Fibroblast of gingiva (primary cell): ENCODE measurements around the gene SMPD1.

Experiments used
- DNase-seq: peaks from one replicate; pipeline ENCODE4 v3.0.0-alpha.2; 2011; ENCODE audit warnings: low read depth

Gene SMPD1

GRCh38 chr11:6414874-6415328 is 24.6 kb downstream of the SMPD1 start:
- DNase-seq = no peak

DNA sequence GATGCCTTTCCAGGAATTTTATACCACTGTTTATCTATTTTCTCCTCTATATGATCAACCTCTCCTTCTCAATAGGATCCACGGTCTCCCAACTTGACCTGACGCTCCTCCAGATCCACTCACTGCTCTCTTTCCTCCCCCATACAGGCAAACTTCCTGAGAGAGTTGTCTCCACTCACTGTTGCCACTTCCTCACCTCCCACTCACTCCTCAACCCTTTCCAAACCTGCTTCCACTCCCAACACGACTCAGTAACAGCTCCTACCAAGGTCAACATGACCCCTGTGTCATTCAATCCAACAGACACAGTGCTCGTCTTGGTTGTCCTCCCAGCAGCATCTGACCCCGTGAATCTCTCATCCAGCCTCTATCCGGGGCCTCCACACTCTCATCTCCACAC is 25.5 kb downstream of the SMPD1 start:
- DNase-seq = no peak

GRCh38 chr11:6417907-6418556 is 27.8 kb downstream of the SMPD1 start:
- DNase-seq = no peak

DNA sequence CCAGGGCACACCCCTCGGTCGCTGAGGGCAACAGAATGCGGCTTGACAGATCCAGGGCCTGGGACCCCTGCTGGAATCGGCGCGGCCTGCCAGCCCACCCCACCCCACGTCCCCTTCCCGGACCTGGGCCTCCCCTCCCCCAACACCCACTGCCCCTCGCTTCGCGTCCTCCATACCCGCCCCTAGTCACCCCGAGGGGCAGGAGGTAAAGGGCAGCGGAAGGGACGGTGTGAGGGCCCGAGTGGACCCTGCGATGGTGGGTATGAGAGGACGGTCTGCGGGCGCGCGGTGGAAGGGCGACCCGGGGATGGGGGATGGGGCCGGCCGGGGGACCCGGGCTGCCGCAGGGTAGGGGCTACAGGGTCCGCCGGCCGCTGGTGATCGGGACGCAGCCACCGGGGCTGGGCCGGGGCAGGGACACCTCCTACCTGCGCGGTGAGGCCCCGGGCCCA is 28.3 kb downstream of the SMPD1 start:
- DNase-seq = no peak

GRCh38 chr11:6419009-6419631 is 28.8 kb downstream of the SMPD1 start, which contains the start of gene APBB1:
Gene APBB1 (minus strand): TSS chr11:6419094. CDS start chr11:6411347, 7,747 bp downstream.
- peak; percentile 46 for DNase-seq

DNA sequence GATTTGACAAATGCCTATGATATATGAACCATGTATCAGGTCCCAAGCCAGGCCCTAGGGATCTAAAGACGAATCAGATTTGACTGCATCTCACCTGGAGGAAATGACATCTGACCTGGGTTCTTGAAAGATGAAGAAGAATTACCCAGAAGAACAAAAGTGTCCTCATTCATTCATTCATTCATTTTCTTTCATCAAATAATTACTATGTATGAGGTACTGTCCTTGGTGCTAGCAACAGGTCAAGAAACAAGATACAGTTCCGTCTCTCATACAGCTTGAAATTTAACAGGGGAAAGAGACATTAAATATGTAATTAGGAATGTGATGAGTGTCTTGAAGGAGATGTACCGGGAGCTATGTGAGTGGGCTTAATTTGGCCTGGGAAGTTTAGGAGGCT is 30.4 kb downstream of the SMPD1 start:
- DNase-seq = no peak

DNA sequence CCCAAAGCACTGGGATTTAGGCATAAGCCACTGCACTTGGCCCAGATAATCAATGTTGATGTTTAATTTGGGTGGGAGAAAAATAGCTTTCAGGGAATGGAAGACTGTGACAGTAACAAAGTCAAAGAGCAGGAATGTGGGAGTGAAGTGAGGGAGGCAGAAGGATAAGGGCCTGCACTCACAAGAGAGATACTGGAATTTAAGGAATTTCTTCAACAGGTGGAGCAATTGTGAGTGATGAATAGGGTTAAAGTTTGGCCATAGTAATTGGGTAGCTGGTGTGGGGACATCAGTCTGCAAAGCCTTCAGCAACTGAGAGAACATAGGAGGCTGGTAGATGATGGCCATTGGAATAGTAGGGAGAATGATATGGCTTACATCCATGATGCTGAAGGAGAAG is 37.2 kb downstream of the SMPD1 start:
- no peak for DNase-seq

DNA sequence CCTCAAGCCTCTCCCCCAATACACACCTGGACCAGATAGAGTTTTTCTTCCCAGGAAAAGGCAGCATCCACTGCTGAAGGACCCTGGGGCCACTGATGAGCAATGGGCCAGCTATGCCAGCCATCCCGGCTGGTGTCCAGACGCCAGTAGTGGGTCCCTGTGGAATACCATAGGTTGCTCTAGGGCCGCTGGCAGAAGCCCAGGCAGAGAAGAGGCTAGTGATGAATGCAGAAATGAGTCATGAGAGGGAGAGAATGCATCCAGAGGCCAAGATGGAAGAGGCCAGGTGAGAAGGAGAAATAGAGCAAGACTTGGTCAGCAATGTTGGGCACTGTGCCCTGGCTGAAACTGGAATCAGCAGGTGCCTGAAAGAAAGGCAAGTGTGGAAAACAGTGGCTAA is 41.6 kb downstream of the SMPD1 start:
- DNase-seq = peak; percentile 81

- DNase-seq = no peak
These were observed 43.9 kb downstream of the SMPD1 start for GRCh38 chr11:6433998-6434660.

GRCh38 chr11:6437423-6437822 is 47.1 kb downstream of the SMPD1 start:
- no peak for DNase-seq

- DNase-seq = no peak
These were observed 47.7 kb downstream of the SMPD1 start for GRCh38 chr11:6437993-6438392.

DNA sequence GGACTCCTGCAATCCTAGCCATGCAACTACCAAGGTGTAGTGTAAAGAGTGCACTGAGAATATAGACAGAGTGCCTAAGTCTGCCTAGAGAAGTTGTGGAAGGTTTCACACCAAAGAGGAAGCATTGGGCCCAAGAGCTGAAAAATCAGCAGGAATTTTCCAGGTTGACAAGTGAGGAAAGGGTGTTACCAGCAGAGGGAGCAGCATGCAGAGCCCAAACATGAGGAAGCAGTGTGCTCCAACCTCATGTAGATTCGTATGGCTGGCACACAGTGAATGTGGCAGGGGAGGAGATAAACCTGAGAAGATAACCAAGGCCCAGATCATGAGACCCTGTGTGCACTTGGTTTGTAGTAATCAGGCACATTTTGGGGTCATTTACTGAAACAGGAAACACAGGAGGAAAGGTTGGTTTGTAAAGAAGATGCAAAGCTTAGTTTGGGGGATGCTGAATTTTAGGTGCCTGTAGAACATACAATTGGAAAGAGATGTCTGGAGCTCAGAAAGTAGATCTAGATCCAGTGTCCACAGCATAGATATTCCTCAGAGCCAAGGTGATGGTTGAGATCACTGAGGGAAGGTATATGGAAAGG is 48.8 kb downstream of the SMPD1 start:
- DNase-seq = peak; percentile 44

GRCh38 chr11:6440906-6441358 is 50.7 kb downstream of the SMPD1 start, which contains the start of gene HPX:
Gene HPX (minus strand): TSS chr11:6440987. CDS start chr11:6440963, 24 bp downstream.
- no peak for DNase-seq

- DNase-seq = no peak
These were observed 52.2 kb downstream of the SMPD1 start for GRCh38 chr11:6442441-6442840.

- DNase-seq = peak; percentile 47
These were observed 53.2 kb downstream of the SMPD1 start for GRCh38 chr11:6443269-6444003.
